A673 (cell line): ENCODE data around the gene IMMP2L.

Experiments used
- CTCF ChIP-seq: fragments of 300-800, 200-600 bp; sonication (generic); conservative IDR thresholded peaks from 2 replicates; pipeline ENCODE4 v1.5.1; 2017; ENCODE audit warnings: low read depth, mild to moderate bottlenecking, antibody characterized with exemption, low read length, moderate library complexity, mixed read lengths
- EZH2 ChIP-seq: fragments of 200-600 bp; sonication (generic); IDR thresholded peaks from 2 replicates; pipeline ENCODE4 v1.6.1; 2017; ENCODE audit warnings: borderline replicate concordance, low read depth, mild to moderate bottlenecking, mixed read lengths, antibody characterized with exemption, low read length; ENCODE audit not compliant: poor library complexity, severe bottlenecking

- TF ChIP-seq CTCF (no peak), EZH2 (no peak)
Observed at GRCh38 chr7:110894111-110894510, 668.2 kb downstream of the IMMP2L start.
